Mucosa of rectum (tissue), 2 donors: ENCODE measurements around the gene FOXB1.

ENCODE experiments used
- H3K27ac ChIP-seq, 2 donors: one replicate each; pipeline ENCODE4 v1.7.0; 2013; ENCODE audit warnings: inconsistent platforms in 2 of 2, low read depth in 2 of 2, low read length in 2 of 2
- H3K27me3 ChIP-seq, 2 donors: one replicate each; pipeline ENCODE4 v1.7.0; 2013; ENCODE audit warnings: low read length in 2 of 2; ENCODE audit not compliant: control insufficient read depth in 2 of 2, insufficient read depth in 2 of 2
- H3K36me3 ChIP-seq, 2 donors: one replicate each; pipeline ENCODE4 v1.7.0; 2013; ENCODE audit warnings: low read length in 2 of 2; ENCODE audit not compliant: control insufficient read depth in 2 of 2, insufficient read depth in 2 of 2
- H3K4me1 ChIP-seq, 2 donors: one replicate each; pipeline ENCODE4 v1.7.0; 2013; ENCODE audit warnings: low read length in 2 of 2, mild to moderate bottlenecking in 1 of 2; ENCODE audit not compliant: control insufficient read depth in 2 of 2, insufficient read depth in 2 of 2
- H3K4me3 ChIP-seq, 2 donors: one replicate each; pipeline ENCODE4 v1.7.0; 2013; ENCODE audit warnings: low read length in 2 of 2
- H3K9ac ChIP-seq, 2 donors: one replicate each; pipeline ENCODE4 v1.7.0; 2013; ENCODE audit warnings: low read length in 2 of 2, low read depth in 1 of 2, mild to moderate bottlenecking in 1 of 2
- H3K9me3 ChIP-seq, 2 donors: one replicate each; pipeline ENCODE4 v1.7.0; 2013; ENCODE audit warnings: low read length in 2 of 2; ENCODE audit not compliant: control insufficient read depth in 2 of 2
- donor health status: healthy.
- donor health status: Normal muscosa, but diverticular disease.

FOXB1 gene

DNA sequence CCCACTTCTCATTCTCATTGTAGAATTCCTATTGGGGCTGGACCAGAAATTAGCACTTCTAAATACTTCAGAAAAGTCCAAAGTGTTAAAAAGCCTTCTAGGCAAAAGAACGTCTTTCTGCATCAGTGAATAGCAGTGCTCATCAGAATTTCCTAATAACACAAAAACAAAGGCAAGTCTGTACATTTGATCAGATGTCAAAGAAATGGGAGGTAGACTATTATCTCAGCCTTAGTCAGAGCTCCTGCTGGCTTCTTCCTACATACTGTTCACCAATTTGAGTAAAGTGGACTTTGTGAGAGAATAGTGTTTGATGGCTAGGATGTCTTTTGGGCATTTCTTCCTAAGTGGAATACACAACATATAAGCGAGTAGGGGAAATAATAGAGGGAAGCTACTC, 48.7 kb downstream of the FOXB1 start:
- Histone ChIP-seq H3K36me3 (no peaks in the 10 kb centered on the region), H3K27me3 (peaks cover 0 to 4% of the 10 kb centered on the region in 2 donors), H3K9ac (no peak overlapping the region), H3K9me3 (peaks cover 0 to 6% of the 10 kb centered on the region in 2 donors), H3K27ac (no peak overlapping the region), H3K4me3 (no peak overlapping the region), H3K4me1 (no peaks in the 10 kb centered on the region)

- no peak overlapping the region for H3K4me3 ChIP-seq
- H3K27ac ChIP-seq, result no peak overlapping the region
- no peaks in the 10 kb centered on the region for H3K4me1 ChIP-seq
- H3K27me3 ChIP-seq, result peaks cover 0 to 4% of the 10 kb centered on the region in 2 donors
- H3K9ac ChIP-seq, result no peak overlapping the region
- H3K36me3 ChIP-seq, result no peaks in the 10 kb centered on the region
- peaks cover 0 to 6% of the 10 kb centered on the region in 2 donors for H3K9me3 ChIP-seq
Observed at GRCh38 chr15:60054472-60054871, 50.4 kb downstream of the FOXB1 start.
